Measurements from ENCODE around the gene LIME1.

DNA sequence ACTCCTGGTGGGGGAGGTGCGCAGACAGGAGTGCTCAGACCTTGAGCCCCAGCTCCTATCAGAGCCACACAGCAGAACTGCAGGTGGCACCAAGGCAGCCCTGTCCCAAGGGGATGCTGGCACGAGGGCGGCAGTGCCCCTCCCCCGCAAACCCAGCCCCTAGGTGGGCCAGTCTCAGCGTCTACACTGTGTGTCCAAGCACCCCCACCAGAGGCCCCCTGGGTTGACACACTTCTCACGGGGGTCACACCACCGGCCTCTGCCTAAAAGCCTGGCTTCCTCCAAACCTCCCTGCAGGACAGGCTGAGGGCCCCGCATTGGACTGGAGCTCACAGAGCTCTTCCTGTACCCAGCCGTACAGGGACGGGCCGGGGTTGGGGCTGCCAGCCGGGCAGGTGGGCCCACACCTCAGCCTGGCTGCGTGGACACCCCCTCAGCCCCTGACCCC, 11.2 kb downstream of the LIME1 start:
- TF ChIP-seq CTCF (conservative IDR thresholded peaks at IDR 0.05; ENCODE audit: low read length): no peak
- no peak for TF ChIP-seq EZH2phosphoT487 (IDR thresholded peaks at IDR 0.05; ENCODE audit: borderline replicate concordance, low read depth, low read length)

Data from OCI-LY7 (cell line).